M059J (cell line): ENCODE measurements around the gene GPRC5A. TPM values are rescaled to one million over a fixed set of nuclear protein-coding genes. Genes with fewer than 3 reads are reported as not detected.

ENCODE experiments used
- DNase-seq: peaks from one replicate; pipeline ENCODE4 v3.0.0-alpha.2; 2012; ENCODE audit warnings: low read depth
- total RNA-seq: library from RNA; depleted of rRNA; stranded (reverse); fragments of >200 nt; shearing (Covaris generic); gene quantifications from 2 replicates; pipeline ENCODE4 v1.2.3, GENCODE V29; 2014

The GPRC5A gene
- total RNA-seq, 1 experiment from 2014 or later = 89.7 TPM

- DNase-seq = no peak
Measured at GRCh38 chr12:12909228-12909994, 18.0 kb downstream of the GPRC5A start.

GRCh38 chr12:12909995-12910420 lies 18.6 kb downstream of the GPRC5A start:
- DNase-seq = no peak

GRCh38 chr12:12912711-12913110 lies 21.3 kb downstream of the GPRC5A start:
- no peak for DNase-seq

- no peak for DNase-seq
Measured at GRCh38 chr12:12915656-12916055, 24.3 kb downstream of the GPRC5A start.

GRCh38 chr12:12916135-12916944 lies 25.0 kb downstream of the GPRC5A start:
- peak; percentile 68 for DNase-seq

GRCh38 chr12:12917517-12917916 lies 26.2 kb downstream of the GPRC5A start:
- DNase-seq = no peak

GRCh38 chr12:12918781-12919389 lies 27.5 kb downstream of the GPRC5A start:
- DNase-seq = no peak

- DNase-seq = no peak
Measured at GRCh38 chr12:12919666-12920435, 28.5 kb downstream of the GPRC5A start.

- peak; percentile 59 for DNase-seq
Measured at GRCh38 chr12:12922191-12922616, 30.8 kb downstream of the GPRC5A start.

GRCh38 chr12:12922978-12923377 lies 31.6 kb downstream of the GPRC5A start:
- no peak for DNase-seq

GRCh38 chr12:12924169-12924568 lies 32.8 kb downstream of the GPRC5A start:
- DNase-seq = no peak

- peak; percentile 40 for DNase-seq
Measured at GRCh38 chr12:12925388-12925787, 34.0 kb downstream of the GPRC5A start.

GRCh38 chr12:12926571-12927071 lies 35.3 kb downstream of the GPRC5A start:
- DNase-seq = no peak

GRCh38 chr12:12927211-12928079 lies 36.1 kb downstream of the GPRC5A start:
- no peak for DNase-seq

GRCh38 chr12:12929696-12930095 lies 38.3 kb downstream of the GPRC5A start:
- DNase-seq = no peak

- no peak for DNase-seq
Measured at GRCh38 chr12:12930633-12931219, 39.4 kb downstream of the GPRC5A start.

- DNase-seq = no peak
Measured at GRCh38 chr12:12933742-12934141, 42.4 kb downstream of the GPRC5A start.

- no peak for DNase-seq
Measured at GRCh38 chr12:12934556-12934955, 43.2 kb downstream of the GPRC5A start.

GRCh38 chr12:12936983-12937491 lies 45.7 kb downstream of the GPRC5A start:
- no peak for DNase-seq

- no peak for DNase-seq
Measured at GRCh38 chr12:12938541-12938940, 47.2 kb downstream of the GPRC5A start.
